ENCODE results near the gene POU2F1.

Gene POU2F1

GRCh38 chr1:167220537-167221125 is at the start of gene POU2F1:
POU2F1 (plus strand) TSS chr1:167220886; CDS start chr1:167220898, 12 bp downstream.
- peak; percentile 94 to 95 for DNase-seq (ENCODE audit: low read depth in 2 of 2)

- no peak for DNase-seq (ENCODE audit: low read depth in 2 of 2)
Observed at GRCh38 chr1:167171286-167171929, 49.3 kb upstream of the POU2F1 start.

GRCh38 chr1:167173516-167174184 is 47.0 kb upstream of the POU2F1 start:
- no peak for DNase-seq (ENCODE audit: low read depth in 2 of 2)

- DNase-seq (ENCODE audit: low read depth in 2 of 2): no peak
Observed at GRCh38 chr1:167175901-167176300, 44.8 kb upstream of the POU2F1 start.

GRCh38 chr1:167178831-167179230 is 41.9 kb upstream of the POU2F1 start:
- no peak for DNase-seq (ENCODE audit: low read depth in 2 of 2)

GRCh38 chr1:167182571-167183320 is 37.9 kb upstream of the POU2F1 start:
- no peak for DNase-seq (ENCODE audit: low read depth in 2 of 2)

GRCh38 chr1:167184081-167184480 is 36.6 kb upstream of the POU2F1 start:
- no peak for DNase-seq (ENCODE audit: low read depth in 2 of 2)

GRCh38 chr1:167185062-167185461 is 35.6 kb upstream of the POU2F1 start:
- DNase-seq (ENCODE audit: low read depth in 2 of 2): no peak

GRCh38 chr1:167185974-167186657 is 34.6 kb upstream of the POU2F1 start:
- no peak for DNase-seq (ENCODE audit: low read depth in 2 of 2)

GRCh38 chr1:167186771-167187170 is 33.9 kb upstream of the POU2F1 start:
- no peak for DNase-seq (ENCODE audit: low read depth in 2 of 2)

GRCh38 chr1:167190747-167191237 is 29.9 kb upstream of the POU2F1 start:
- no peak for DNase-seq (ENCODE audit: low read depth in 2 of 2)

GRCh38 chr1:167191958-167192357 is 28.7 kb upstream of the POU2F1 start:
- DNase-seq (ENCODE audit: low read depth in 2 of 2): no peak

- DNase-seq (ENCODE audit: low read depth in 2 of 2): no peak
Observed at GRCh38 chr1:167194182-167194581, 26.5 kb upstream of the POU2F1 start.

GRCh38 chr1:167196166-167196565 is 24.5 kb upstream of the POU2F1 start:
- no peak for DNase-seq (ENCODE audit: low read depth in 2 of 2)

GRCh38 chr1:167197236-167197635 is 23.4 kb upstream of the POU2F1 start:
- DNase-seq (ENCODE audit: low read depth in 2 of 2): no peak

GRCh38 chr1:167197692-167198091 is 23.0 kb upstream of the POU2F1 start:
- no peak for DNase-seq (ENCODE audit: low read depth in 2 of 2)

- DNase-seq (ENCODE audit: low read depth in 2 of 2): no peak
Observed at GRCh38 chr1:167198518-167199133, 22.1 kb upstream of the POU2F1 start.

- no peak for DNase-seq (ENCODE audit: low read depth in 2 of 2)
Observed at GRCh38 chr1:167199656-167200055, 21.0 kb upstream of the POU2F1 start.

GRCh38 chr1:167200272-167200671 is 20.4 kb upstream of the POU2F1 start:
- DNase-seq (ENCODE audit: low read depth in 2 of 2): no peak

GRCh38 chr1:167200749-167201148 is 19.9 kb upstream of the POU2F1 start:
- no peak for DNase-seq (ENCODE audit: low read depth in 2 of 2)

- no peak for DNase-seq (ENCODE audit: low read depth in 2 of 2)
Observed at GRCh38 chr1:167202049-167202448, 18.6 kb upstream of the POU2F1 start.

All from fibroblast of skin of left biceps (primary cell).